GM12801 (cell line): ENCODE results near the gene CDS2.

Experiments used
- CTCF ChIP-seq: IDR thresholded peaks from one replicate; pipeline ENCODE4 v1.5.1; 2011; ENCODE audit warnings: control low read depth; ENCODE audit not compliant: insufficient read length; ENCODE audit errors: extremely low read depth

The CDS2 gene

GRCh38 chr20:5113615-5113986 is 13.2 kb upstream of the CDS2 start:
- TF ChIP-seq CTCF = no peak

- TF ChIP-seq CTCF = no peak
These were observed 12.4 kb upstream of the CDS2 start for GRCh38 chr20:5114403-5114802.

GRCh38 chr20:5116875-5117274 is 9.9 kb upstream of the CDS2 start:
- no peak for TF ChIP-seq CTCF

- no peak for TF ChIP-seq CTCF
These were observed 8.3 kb upstream of the CDS2 start for GRCh38 chr20:5118220-5119142.

GRCh38 chr20:5119143-5119434 is 7.7 kb upstream of the CDS2 start:
- TF ChIP-seq CTCF = no peak

GRCh38 chr20:5119435-5120184 is 7.2 kb upstream of the CDS2 start, which contains the start of gene PCNA:
PCNA (minus strand) TSS chr20:5119958; CDS start chr20:5119798, 160 bp downstream.
- TF ChIP-seq CTCF = no peak

- no peak for TF ChIP-seq CTCF
These were observed 6.7 kb upstream of the CDS2 start for GRCh38 chr20:5120185-5120476.
